PC-9 (cell line): ENCODE measurements around the gene YEATS4.

ENCODE experiments used
- CTCF ChIP-seq: fragments of 200-600 bp; sonication (generic); conservative IDR thresholded peaks from 2 replicates; pipeline ENCODE4 v1.6.1; 2017; ENCODE audit warnings: mixed run types, antibody characterized with exemption, mild to moderate bottlenecking, moderate library complexity
- EZH2 ChIP-seq: fragments of 200-600 bp; sonication (generic); IDR thresholded peaks from 2 replicates; pipeline ENCODE4 v1.8.0; 2017; ENCODE audit warnings: antibody characterized with exemption, low read depth

GRCh38 chr12:69419701-69420100 lies 60.2 kb downstream of the YEATS4 start:
- TF ChIP-seq EZH2 = no peak
- no peak for TF ChIP-seq CTCF
